HG03066 (cell line): Measurements from ENCODE around the gene TMEM127.
A peak's percentile ranks its signal among the peaks of the same experiment; 100 is the strongest.
"Not testable (repeated sequence)": the region's sequence is repeated elsewhere in the genome, so short reads cannot be mapped to it uniquely, and the experiment has no call there.

Experiments
- ATAC-seq: cut with Tn5 transposase; IDR thresholded peaks from one replicate; pipeline ENCODE4 v1.9.1; 2021; ENCODE audit warnings: low read depth; ENCODE audit not compliant: unreplicated experiment

Gene TMEM127

GRCh38 chr2:96243843-96244242 lies 22.0 kb downstream of the TMEM127 start:
- no peak for ATAC-seq

GRCh38 chr2:96241900-96242611 lies 23.7 kb downstream of the TMEM127 start:
- peak; percentile 71 for ATAC-seq

GRCh38 chr2:96241227-96241626 lies 24.6 kb downstream of the TMEM127 start:
- no peak for ATAC-seq

GRCh38 chr2:96240341-96241038 lies 25.3 kb downstream of the TMEM127 start:
- no peak for ATAC-seq

GRCh38 chr2:96239745-96240264 lies 26.0 kb downstream of the TMEM127 start:
- no peak for ATAC-seq

- no peak for ATAC-seq
These were observed 26.7 kb downstream of the TMEM127 start for GRCh38 chr2:96239091-96239490.

GRCh38 chr2:96238266-96238665 lies 27.5 kb downstream of the TMEM127 start:
- ATAC-seq: no peak

GRCh38 chr2:96236882-96237281 lies 28.9 kb downstream of the TMEM127 start:
- ATAC-seq: no peak

- ATAC-seq: peak; percentile 96
These were observed 31.9 kb downstream of the TMEM127 start for GRCh38 chr2:96233880-96234316.

- no peak for ATAC-seq
These were observed 32.4 kb downstream of the TMEM127 start for GRCh38 chr2:96233436-96233835.

- ATAC-seq: no peak
These were observed 34.5 kb downstream of the TMEM127 start for GRCh38 chr2:96231316-96231715.

- ATAC-seq: no peak
These were observed 40.7 kb downstream of the TMEM127 start for GRCh38 chr2:96225016-96225533.

- ATAC-seq: not testable (repeated sequence)
These were observed 44.7 kb downstream of the TMEM127 start for GRCh38 chr2:96221106-96221505.

GRCh38 chr2:96219959-96220358 lies 45.8 kb downstream of the TMEM127 start:
- ATAC-seq: not testable (repeated sequence)

GRCh38 chr2:96218508-96219131 lies 47.2 kb downstream of the TMEM127 start:
- ATAC-seq: no peak

GRCh38 chr2:96214554-96214953 lies 51.2 kb downstream of the TMEM127 start:
- no peak for ATAC-seq

- no peak for ATAC-seq
These were observed 52.4 kb downstream of the TMEM127 start for GRCh38 chr2:96213379-96213778.

- no peak for ATAC-seq
These were observed 53.5 kb downstream of the TMEM127 start for GRCh38 chr2:96212339-96212738.

- ATAC-seq: no peak
These were observed 56.1 kb downstream of the TMEM127 start for GRCh38 chr2:96209729-96210085.

GRCh38 chr2:96209011-96209728 lies 56.6 kb downstream of the TMEM127 start:
- ATAC-seq: no peak
